Sigmoid colon (tissue), 7 donors: ENCODE results near the gene CDKN1C. TPM values are rescaled to one million over a fixed set of nuclear protein-coding genes. Genes with fewer than 3 reads are reported as not detected.

Source experiments
- DNase-seq: peaks from one replicate; pipeline ENCODE4 v3.0.0-alpha.2; 2019
- H3K27ac ChIP-seq, 4 donors: fragments of 200-600 bp; sonication (generic); one replicate each; pipeline ENCODE4 v1.5.1; 2016 to 2019; ENCODE audit warnings: mild to moderate bottlenecking in 1 of 4
- H3K27me3 ChIP-seq, 3 donors: fragments of 200-600 bp; sonication (generic); one replicate each; pipeline ENCODE4 v1.5.1; 2019; ENCODE audit warnings: mild to moderate bottlenecking in 1 of 3
- H3K36me3 ChIP-seq, 4 donors: fragments of 200-600 bp; sonication (generic); one replicate each; pipeline ENCODE4 v1.5.1; 2016 to 2019
- H3K4me1 ChIP-seq, 4 donors: fragments of 200-600 bp; sonication (generic); one replicate each; pipeline ENCODE4 v1.5.1; 2017 to 2019
- H3K4me3 ChIP-seq, 4 donors: fragments of 200-600 bp; sonication (generic); one replicate each; pipeline ENCODE4 v1.5.1; 2017 to 2019; ENCODE audit warnings: mild to moderate bottlenecking in 2 of 4, moderate library complexity in 1 of 4
- H3K9me3 ChIP-seq, 4 donors: fragments of 200-600 bp in 3 of 4; sonication (generic) in 3 of 4; one replicate each; pipeline versions ENCODE4 v1.5.1 to v1.6.1; 2013 to 2019
- EP300 ChIP-seq, 4 donors: sonication (generic); formaldehyde crosslinking; IDR thresholded peaks; one replicate each; pipeline ENCODE4 v1.6.1; 2017; ENCODE audit warnings: antibody characterized with exemption in 4 of 4
- POLR2A ChIP-seq, 2 donors: fragments of 450-650 bp; IDR thresholded peaks; one replicate each; pipeline ENCODE4 v1.6.1; 2016; ENCODE audit warnings: antibody characterized with exemption in 2 of 2, mild to moderate bottlenecking in 2 of 2, moderate library complexity in 2 of 2
- POLR2AphosphoS5 ChIP-seq, 4 donors: sonication (generic); formaldehyde crosslinking; IDR thresholded peaks; one replicate each; pipeline ENCODE4 v1.6.1; 2017; ENCODE audit warnings: antibody characterized with exemption in 4 of 4
- WGBS, 2 donors: extraction: QIAGEN DNeasy Blood & Tissue Kit; methylation state at CpG; one replicate each; pipeline ENCODE4 v1.1.7; 2013; 5-methylcytosine and 5-hydroxymethylcytosine counted together
- intact Hi-C: fragments of 100-400 bp; cut with DNase I; formaldehyde crosslinking; loops from one replicate; pipeline ENCODE4 v1.15.1; 2023
- polyA plus RNA-seq, 3 donors: library from polyadenylated mRNA; stranded (reverse); fragments of 200-250 nt; gene quantifications; one replicate each; pipeline ENCODE4 v1.2.3, GENCODE V29; 2013
- total RNA-seq, 4 donors: library from RNA; depleted of rRNA; stranded (reverse); fragments of >200 nt; gene quantifications; one replicate each; pipeline ENCODE4 v1.1.0, GENCODE V29; 2016
- TF ChIP-seq, protein P1 (sequence below), 4 experiments: fragments of 450-650 bp in 3 of 4; fragments of 200-600 bp in 1 of 4; IDR thresholded peaks; one replicate each; pipeline ENCODE4 v1.5.1; 2016 to 2019; ENCODE audit warnings: antibody characterized with exemption in 4 of 4, mild to moderate bottlenecking in 3 of 4, moderate library complexity in 2 of 4
- donor health status: healthy with polysubstance abuse.
- donor health status: Bipolar disorder and iron deficiency.
- donor health status: healthy.

The CDKN1C gene
- total and polyA plus RNA-seq, 7 donors: 5.3 to 54.3 (median 37.2) TPM

- 0 to 1% methylated on average over 80 of the region's 80 CpGs for WGBS, 2 donors
- H3K4me1 ChIP-seq: peaks cover 0 to 50% (median 39%) of the 10 kb centered on the region in 4 donors
- TF ChIP-seq POLR2AphosphoS5 (IDR thresholded peaks at IDR 0.05) (no peak), POLR2A (IDR thresholded peaks at IDR 0.05) (no peak), EP300 (IDR thresholded peaks at IDR 0.05) (no peak)
- TF ChIP-seq, protein P1, sequence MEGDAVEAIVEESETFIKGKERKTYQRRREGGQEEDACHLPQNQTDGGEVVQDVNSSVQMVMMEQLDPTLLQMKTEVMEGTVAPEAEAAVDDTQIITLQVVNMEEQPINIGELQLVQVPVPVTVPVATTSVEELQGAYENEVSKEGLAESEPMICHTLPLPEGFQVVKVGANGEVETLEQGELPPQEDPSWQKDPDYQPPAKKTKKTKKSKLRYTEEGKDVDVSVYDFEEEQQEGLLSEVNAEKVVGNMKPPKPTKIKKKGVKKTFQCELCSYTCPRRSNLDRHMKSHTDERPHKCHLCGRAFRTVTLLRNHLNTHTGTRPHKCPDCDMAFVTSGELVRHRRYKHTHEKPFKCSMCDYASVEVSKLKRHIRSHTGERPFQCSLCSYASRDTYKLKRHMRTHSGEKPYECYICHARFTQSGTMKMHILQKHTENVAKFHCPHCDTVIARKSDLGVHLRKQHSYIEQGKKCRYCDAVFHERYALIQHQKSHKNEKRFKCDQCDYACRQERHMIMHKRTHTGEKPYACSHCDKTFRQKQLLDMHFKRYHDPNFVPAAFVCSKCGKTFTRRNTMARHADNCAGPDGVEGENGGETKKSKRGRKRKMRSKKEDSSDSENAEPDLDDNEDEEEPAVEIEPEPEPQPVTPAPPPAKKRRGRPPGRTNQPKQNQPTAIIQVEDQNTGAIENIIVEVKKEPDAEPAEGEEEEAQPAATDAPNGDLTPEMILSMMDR (IDR thresholded peaks at IDR 0.05): peak in 2 of 4 experiments; percentile 21 to 38
- DNase-seq: peak; percentile 86
- no peaks in the 10 kb centered on the region for H3K27me3 ChIP-seq
- intact Hi-C loops: loop anchor here (2.0 to 5.0 kb wide), 6 partner anchors 48 to 688 kb away; no protein-coding TSS in a partner anchor
- peak overlapping the region; percentile 72 to 98 (median 92) for H3K4me3 ChIP-seq
- peak overlapping the region; percentile 91 to 96 (median 94) for H3K27ac ChIP-seq
- no peaks in the 10 kb centered on the region for H3K36me3 ChIP-seq
- H3K9me3 ChIP-seq: no peaks in the 10 kb centered on the region
Measured at GRCh38 chr11:2885017-2885677, 428 bp downstream of the CDKN1C start.

DNA sequence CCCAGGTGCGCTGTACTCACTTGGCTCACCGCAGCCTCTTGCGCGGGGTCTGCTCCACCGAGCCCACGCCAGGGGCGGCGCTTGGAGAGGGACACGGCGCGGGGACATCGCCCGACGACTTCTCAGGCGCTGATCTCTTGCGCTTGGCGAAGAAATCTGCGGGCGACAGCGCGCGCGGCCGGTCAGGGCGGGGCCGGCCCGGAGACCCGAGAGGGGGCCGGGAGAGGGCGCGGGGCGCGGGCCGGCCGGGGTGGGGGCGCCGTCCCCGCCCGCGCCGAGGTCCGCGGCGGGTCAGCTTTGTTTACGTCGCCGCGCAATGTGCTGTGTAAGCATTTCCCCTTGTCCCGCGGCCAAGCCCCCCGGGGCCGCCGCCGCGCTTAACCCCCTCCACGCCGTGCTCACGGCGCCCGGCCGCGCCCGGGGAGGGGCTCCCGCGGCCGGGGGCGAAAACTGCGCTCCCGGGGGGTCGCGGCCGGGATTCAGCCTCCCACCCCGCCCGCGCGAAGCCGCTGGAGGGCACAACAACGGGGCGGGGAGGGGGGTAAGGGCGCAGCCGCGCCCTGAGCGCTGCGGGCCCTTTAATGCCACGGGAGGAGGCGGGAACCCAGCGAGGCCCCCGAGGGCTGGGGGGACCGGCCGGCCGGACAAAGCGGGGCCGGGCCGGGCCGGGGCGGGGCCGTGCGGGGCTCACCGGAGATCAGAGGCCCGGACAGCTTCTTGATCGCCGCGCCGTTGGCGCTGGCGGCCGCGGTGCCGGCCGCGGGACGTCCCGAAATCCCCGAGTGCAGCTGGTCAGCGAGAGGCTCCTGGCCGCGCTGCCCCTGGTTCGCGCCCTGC, 1.4 kb downstream of the CDKN1C start:
- Histone ChIP-seq H3K27ac (peak overlapping the region; percentile 91 to 96 (median 94)), H3K36me3 (peaks cover 0 to 3% (median under 1%) of the 10 kb centered on the region in 4 donors), H3K4me3 (peak overlapping the region; percentile 61 to 98 (median 92)), H3K27me3 (no peaks in the 10 kb centered on the region), H3K9me3 (no peaks in the 10 kb centered on the region), H3K4me1 (peaks cover 0 to 48% (median 38%) of the 10 kb centered on the region in 4 donors)
- intact Hi-C loops: loop anchor here (1.0 to 2.0 kb wide), 4 partner anchors 47 to 208 kb away; no protein-coding TSS in a partner anchor
- peak; percentile 88 for DNase-seq
- WGBS, 2 donors: 1% methylated on average over 119 of the region's 119 CpGs
- TF ChIP-seq EP300 (IDR thresholded peaks at IDR 0.05) (no peak), POLR2AphosphoS5 (IDR thresholded peaks at IDR 0.05) (peak in 2 of 4 donors; percentile 54 to 66), POLR2A (IDR thresholded peaks at IDR 0.05) (no peak)
- TF ChIP-seq, protein P1 (IDR thresholded peaks at IDR 0.05): no peak

GRCh38 chr11:2883640-2883978, 2.0 kb downstream of the CDKN1C start:
- Histone ChIP-seq H3K36me3 (peaks cover 0 to 9% (median 3%) of the 10 kb centered on the region in 4 donors), H3K4me3 (peak overlapping the region; percentile 61 to 98 (median 92)), H3K27me3 (no peaks in the 10 kb centered on the region), H3K9me3 (no peaks in the 10 kb centered on the region), H3K27ac (peak overlapping the region; percentile 91 to 96 (median 94)), H3K4me1 (peaks cover 0 to 48% (median 38%) of the 10 kb centered on the region in 4 donors)
- 4 to 15% methylated on average over 24 of the region's 24 CpGs for WGBS, 2 donors
- intact Hi-C loops: loop anchor here (1.0 kb wide), 1 partner anchor 207 kb away; no protein-coding TSS in a partner anchor
- DNase-seq: no peak
- TF ChIP-seq POLR2A (IDR thresholded peaks at IDR 0.05) (no peak), POLR2AphosphoS5 (IDR thresholded peaks at IDR 0.05) (no peak), EP300 (IDR thresholded peaks at IDR 0.05) (no peak)
- TF ChIP-seq, protein P1 (IDR thresholded peaks at IDR 0.05): no peak

GRCh38 chr11:2882396-2883110, 3.0 kb downstream of the CDKN1C start:
- Histone ChIP-seq H3K27ac (peak overlapping the region in 3 of 4 donors; percentile 21 to 96 (median 91)), H3K9me3 (no peaks in the 10 kb centered on the region), H3K4me1 (peaks cover 0 to 41% (median 31%) of the 10 kb centered on the region in 4 donors), H3K36me3 (peaks cover 0 to 11% (median 4%) of the 10 kb centered on the region in 4 donors), H3K27me3 (no peaks in the 10 kb centered on the region), H3K4me3 (peak overlapping the region in 2 of 4 donors; percentile 93 to 98)
- 62 to 77% methylated on average over 11 of the region's 11 CpGs for WGBS, 2 donors
- intact Hi-C loops: loop anchor here (1.0 kb wide), 1 partner anchor 206 kb away; no protein-coding TSS in a partner anchor
- no peak for TF ChIP-seq EP300 (IDR thresholded peaks at IDR 0.05)
- no peak for TF ChIP-seq POLR2A (IDR thresholded peaks at IDR 0.05)
- TF ChIP-seq, protein P1 (IDR thresholded peaks at IDR 0.05): no peak
- TF ChIP-seq POLR2AphosphoS5 (IDR thresholded peaks at IDR 0.05): no peak
- DNase-seq: no peak
